Thyroid gland (tissue), 4 donors: Measurements from ENCODE around the gene ACADVL. TPM values are rescaled to one million over a fixed set of nuclear protein-coding genes. Genes with fewer than 3 reads are reported as not detected.

ENCODE experiments used
- DNase-seq, 2 donors: peaks; one replicate each; pipeline ENCODE4 v3.0.0-alpha.2; 2019
- H3K27ac ChIP-seq, 3 donors: fragments of 200-600 bp; sonication (generic); 1 replicate in 2 of 3; 2 replicates in 1 of 3; pipeline ENCODE4 v1.5.1; 2016 to 2019; ENCODE audit warnings: mild to moderate bottlenecking in 1 of 3, moderate library complexity in 1 of 3
- H3K27me3 ChIP-seq: fragments of 200-600 bp; sonication (generic); one replicate; pipeline ENCODE4 v1.5.1; 2019
- H3K36me3 ChIP-seq, 2 donors: fragments of 200-600 bp; sonication (generic); one replicate each; pipeline ENCODE4 v1.5.1; 2016 to 2019
- H3K4me1 ChIP-seq, 2 donors: fragments of 200-600 bp; sonication (generic); one replicate each; pipeline ENCODE4 v1.5.1; 2017 to 2019
- H3K4me3 ChIP-seq, 3 donors: fragments of 200-600 bp; sonication (generic); replicated peaks in 1 of 3; 1 replicate in 2 of 3; 2 replicates in 1 of 3; pipeline ENCODE4 v1.5.1; 2016; ENCODE audit warnings: mild to moderate bottlenecking in 1 of 3
- H3K9me3 ChIP-seq: fragments of 200-600 bp; sonication (generic); one replicate; pipeline ENCODE4 v1.5.1; 2017
- POLR2A ChIP-seq, 2 donors: fragments of 450-650 bp; IDR thresholded peaks; one replicate each; pipeline ENCODE4 v1.6.1; 2017; ENCODE audit warnings: antibody characterized with exemption in 2 of 2, mild to moderate bottlenecking in 2 of 2, moderate library complexity in 1 of 2
- WGBS, 2 donors: methylation state at CpG; one replicate each; pipeline ENCODE4 v1.1.5; 2017; 5-methylcytosine and 5-hydroxymethylcytosine counted together
- intact Hi-C: fragments of 100-400 bp; cut with DNase I; formaldehyde crosslinking; loops from one replicate; pipeline ENCODE4 v1.15.1; 2023
- total RNA-seq, 4 donors: library from RNA; depleted of rRNA; stranded (reverse); fragments of >200 nt; gene quantifications; one replicate each; pipeline ENCODE4 v1.2.3, GENCODE V29; 2016
- TF ChIP-seq, protein P1 (sequence below), 6 experiments: fragments of 200-600 bp in 3 of 6; fragments of 450-650 bp in 3 of 6; sonication (generic) in 3 of 6; IDR thresholded peaks; one replicate each; pipeline ENCODE4 v1.5.1; 2016 to 2019; ENCODE audit warnings: antibody characterized with exemption in 6 of 6, mild to moderate bottlenecking in 2 of 6, inconsistent platforms in 1 of 6, moderate library complexity in 1 of 6

Gene ACADVL
- total RNA-seq, 4 donors from 2014 or later: 581 to 1,743 (median 795) TPM

DNA sequence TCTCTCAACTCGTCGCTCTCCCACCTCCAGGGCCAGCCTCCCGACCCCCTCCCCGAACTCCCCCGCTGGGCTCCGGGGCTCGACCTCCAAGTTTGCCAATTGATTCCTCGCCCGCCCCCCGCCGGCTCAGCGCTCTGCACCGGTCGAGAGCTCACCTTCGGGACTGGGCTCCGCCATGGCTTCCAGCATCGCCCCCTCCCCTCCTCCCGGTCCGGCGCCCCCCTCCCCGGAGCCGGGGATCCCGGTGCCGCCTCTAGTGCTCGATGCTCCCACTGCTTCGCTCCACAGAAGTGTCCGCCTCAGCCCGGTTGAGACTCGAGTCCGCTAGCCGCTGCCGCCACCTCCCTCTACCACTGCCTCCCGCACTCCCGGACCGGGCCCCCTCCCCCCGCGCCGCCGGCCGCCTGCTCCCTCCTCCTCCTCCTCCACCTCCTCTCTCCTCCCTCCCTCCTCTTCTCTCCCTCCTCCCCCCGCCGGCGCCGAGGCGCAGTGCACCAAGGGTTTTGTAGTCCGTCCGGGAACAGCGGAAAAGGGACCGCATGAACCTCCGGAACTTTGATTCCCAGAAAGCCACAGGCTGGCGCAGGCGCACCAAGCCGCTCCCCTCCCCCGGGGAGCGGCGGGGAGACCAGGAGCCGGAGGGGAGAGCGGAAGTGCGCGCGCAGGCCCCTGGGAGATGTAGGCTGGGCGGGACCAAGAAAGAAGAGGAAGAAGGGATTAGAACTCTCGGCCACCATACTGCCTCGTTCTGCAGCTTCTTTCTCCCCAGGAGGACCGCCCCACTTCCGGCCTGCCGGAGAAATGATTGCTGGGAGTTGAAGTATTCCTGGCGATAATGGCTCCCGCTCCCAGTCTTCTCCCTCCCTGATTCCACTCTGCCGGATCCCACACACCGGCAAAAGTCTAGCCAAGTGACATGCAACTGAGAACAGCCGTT, 19.6 kb downstream of the ACADVL start, which contains the start of gene PHF23:
Gene PHF23 (minus strand): TSS at position 367 of the 937 bp plus-strand sequence. CDS start 178 bp downstream, at position 189.
- Histone ChIP-seq H3K9me3 (no peaks in the 10 kb centered on the region), H3K4me3 (peak within 1 kb of the TSS; percentile 92 to 100 (median 99)), H3K36me3 (peaks cover 7 to 19% of the 10 kb centered on the region in 2 donors), H3K4me1 (peaks cover 20 to 39% of the 10 kb centered on the region in 2 donors), H3K27ac (peak within 1 kb of the TSS; percentile 73 to 96 (median 74)), H3K27me3 (no peaks in the 10 kb centered on the region)
- WGBS, 2 donors: 0% methylated on average over 54 to 59 of the region's 72 CpGs
- intact Hi-C loops: no loop called here
- TF ChIP-seq POLR2A (IDR thresholded peaks at IDR 0.05): peak; percentile 34 to 76
- TF ChIP-seq, protein P1, sequence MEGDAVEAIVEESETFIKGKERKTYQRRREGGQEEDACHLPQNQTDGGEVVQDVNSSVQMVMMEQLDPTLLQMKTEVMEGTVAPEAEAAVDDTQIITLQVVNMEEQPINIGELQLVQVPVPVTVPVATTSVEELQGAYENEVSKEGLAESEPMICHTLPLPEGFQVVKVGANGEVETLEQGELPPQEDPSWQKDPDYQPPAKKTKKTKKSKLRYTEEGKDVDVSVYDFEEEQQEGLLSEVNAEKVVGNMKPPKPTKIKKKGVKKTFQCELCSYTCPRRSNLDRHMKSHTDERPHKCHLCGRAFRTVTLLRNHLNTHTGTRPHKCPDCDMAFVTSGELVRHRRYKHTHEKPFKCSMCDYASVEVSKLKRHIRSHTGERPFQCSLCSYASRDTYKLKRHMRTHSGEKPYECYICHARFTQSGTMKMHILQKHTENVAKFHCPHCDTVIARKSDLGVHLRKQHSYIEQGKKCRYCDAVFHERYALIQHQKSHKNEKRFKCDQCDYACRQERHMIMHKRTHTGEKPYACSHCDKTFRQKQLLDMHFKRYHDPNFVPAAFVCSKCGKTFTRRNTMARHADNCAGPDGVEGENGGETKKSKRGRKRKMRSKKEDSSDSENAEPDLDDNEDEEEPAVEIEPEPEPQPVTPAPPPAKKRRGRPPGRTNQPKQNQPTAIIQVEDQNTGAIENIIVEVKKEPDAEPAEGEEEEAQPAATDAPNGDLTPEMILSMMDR (IDR thresholded peaks at IDR 0.05): peak in 2 of 6 experiments; percentile 8 to 26
- DNase-seq: peak; percentile 99 to 100

GRCh38 chr17:7240375-7240774, 20.6 kb downstream of the ACADVL start:
- Histone ChIP-seq H3K36me3 (peaks cover 13 to 25% of the 10 kb centered on the region in 2 donors), H3K4me1 (peaks cover 17 to 30% of the 10 kb centered on the region in 2 donors), H3K9me3 (no peaks in the 10 kb centered on the region), H3K27ac (peak overlapping the region in 2 of 3 donors; percentile 16 to 95), H3K27me3 (no peaks in the 10 kb centered on the region), H3K4me3 (no peak overlapping the region)
- intact Hi-C loops: no loop called here
- WGBS, 2 donors: 77 to 80% methylated on average over 4 of the region's 4 CpGs
- TF ChIP-seq POLR2A (IDR thresholded peaks at IDR 0.05): no peak
- TF ChIP-seq, protein P1 (IDR thresholded peaks at IDR 0.05): no peak
- DNase-seq: no peak

GRCh38 chr17:7241090-7241733, 21.5 kb downstream of the ACADVL start:
- intact Hi-C loops: no loop called here

GRCh38 chr17:7241783-7242716, 22.3 kb downstream of the ACADVL start, which contains the start of gene GABARAP:
Gene GABARAP (minus strand): TSS chr17:7242449. CDS start chr17:7242330, 119 bp downstream.
- TF ChIP-seq, protein P1 (IDR thresholded peaks at IDR 0.05): no peak
- TF ChIP-seq POLR2A (IDR thresholded peaks at IDR 0.05): peak in 1 of 2 donors; percentile 74
- peaks cover 17 to 30% of the 10 kb centered on the region in 2 donors for H3K4me1 ChIP-seq
- H3K27ac ChIP-seq: peak within 1 kb of the TSS; percentile 85 to 99 (median 95)
- no peaks in the 10 kb centered on the region for H3K9me3 ChIP-seq
- peaks cover 19 to 21% of the 10 kb centered on the region in 2 donors for H3K36me3 ChIP-seq
- no peaks in the 10 kb centered on the region for H3K27me3 ChIP-seq
- DNase-seq: peak; percentile 92 to 94
- WGBS, 2 donors: 0% methylated on average over 33 to 58 of the region's 62 CpGs
- peak within 1 kb of the TSS; percentile 28 to 86 (median 78) for H3K4me3 ChIP-seq
- intact Hi-C loops: no loop called here

More at GRCh38 chr17:7241090-7241733, 21.5 kb downstream of the ACADVL start:
- TF ChIP-seq, protein P1 (IDR thresholded peaks at IDR 0.05): no peak
- TF ChIP-seq POLR2A (IDR thresholded peaks at IDR 0.05): no peak
- Histone ChIP-seq H3K27me3 (no peaks in the 10 kb centered on the region), H3K4me3 (peak overlapping the region; percentile 28 to 86 (median 78)), H3K9me3 (no peaks in the 10 kb centered on the region), H3K4me1 (peaks cover 17 to 30% of the 10 kb centered on the region in 2 donors), H3K27ac (peak overlapping the region; percentile 85 to 99 (median 95)), H3K36me3 (peaks cover 16 to 20% of the 10 kb centered on the region in 2 donors)
- no peak for DNase-seq
- WGBS, 2 donors: 27 to 35% methylated on average over 9 of the region's 9 CpGs
